Mucosa of rectum (tissue), 2 donors: ENCODE results near the gene SLC6A19.

ENCODE experiments used
- H3K27ac ChIP-seq, 2 donors: one replicate each; pipeline ENCODE4 v1.7.0; 2013; ENCODE audit warnings: inconsistent platforms in 2 of 2, low read depth in 2 of 2, low read length in 2 of 2
- H3K27me3 ChIP-seq, 2 donors: one replicate each; pipeline ENCODE4 v1.7.0; 2013; ENCODE audit warnings: low read length in 2 of 2; ENCODE audit not compliant: control insufficient read depth in 2 of 2, insufficient read depth in 2 of 2
- H3K36me3 ChIP-seq, 2 donors: one replicate each; pipeline ENCODE4 v1.7.0; 2013; ENCODE audit warnings: low read length in 2 of 2; ENCODE audit not compliant: control insufficient read depth in 2 of 2, insufficient read depth in 2 of 2
- H3K4me1 ChIP-seq, 2 donors: one replicate each; pipeline ENCODE4 v1.7.0; 2013; ENCODE audit warnings: low read length in 2 of 2, mild to moderate bottlenecking in 1 of 2; ENCODE audit not compliant: control insufficient read depth in 2 of 2, insufficient read depth in 2 of 2
- H3K4me3 ChIP-seq, 2 donors: one replicate each; pipeline ENCODE4 v1.7.0; 2013; ENCODE audit warnings: low read length in 2 of 2
- H3K9ac ChIP-seq, 2 donors: one replicate each; pipeline ENCODE4 v1.7.0; 2013; ENCODE audit warnings: low read length in 2 of 2, low read depth in 1 of 2, mild to moderate bottlenecking in 1 of 2
- H3K9me3 ChIP-seq, 2 donors: one replicate each; pipeline ENCODE4 v1.7.0; 2013; ENCODE audit warnings: low read length in 2 of 2; ENCODE audit not compliant: control insufficient read depth in 2 of 2
- donor health status: healthy.
- donor health status: Normal muscosa, but diverticular disease.

SLC6A19 gene

GRCh38 chr5:1213508-1214162 is 12.2 kb downstream of the SLC6A19 start:
- Histone ChIP-seq H3K36me3 (no peaks in the 10 kb centered on the region), H3K4me1 (peaks cover 0 to 7% of the 10 kb centered on the region in 2 donors), H3K9ac (no peak overlapping the region), H3K9me3 (peaks cover 0 to 6% of the 10 kb centered on the region in 2 donors), H3K27ac (no peak overlapping the region), H3K4me3 (no peak overlapping the region), H3K27me3 (no peaks in the 10 kb centered on the region)

- Histone ChIP-seq H3K4me1 (peaks cover 0 to 2% of the 10 kb centered on the region in 2 donors), H3K27me3 (no peaks in the 10 kb centered on the region), H3K27ac (no peak overlapping the region), H3K4me3 (no peak overlapping the region), H3K36me3 (no peaks in the 10 kb centered on the region), H3K9me3 (peaks cover 0 to 6% of the 10 kb centered on the region in 2 donors), H3K9ac (no peak overlapping the region)
Measured at GRCh38 chr5:1214163-1214935, 13.0 kb downstream of the SLC6A19 start.

GRCh38 chr5:1214936-1215220 is 13.5 kb downstream of the SLC6A19 start:
- Histone ChIP-seq H3K9me3 (peaks cover 0 to 6% of the 10 kb centered on the region in 2 donors), H3K27me3 (no peaks in the 10 kb centered on the region), H3K4me3 (no peak overlapping the region), H3K4me1 (no peaks in the 10 kb centered on the region), H3K36me3 (no peaks in the 10 kb centered on the region), H3K9ac (no peak overlapping the region), H3K27ac (no peak overlapping the region)

GRCh38 chr5:1215320-1216096 is 14.1 kb downstream of the SLC6A19 start:
- Histone ChIP-seq H3K9me3 (peaks cover 0 to 6% of the 10 kb centered on the region in 2 donors), H3K9ac (no peak overlapping the region), H3K4me1 (no peaks in the 10 kb centered on the region), H3K36me3 (no peaks in the 10 kb centered on the region), H3K27me3 (no peaks in the 10 kb centered on the region), H3K4me3 (no peak overlapping the region), H3K27ac (no peak overlapping the region)

- Histone ChIP-seq H3K9ac (no peak overlapping the region), H3K9me3 (peaks cover 0 to 6% of the 10 kb centered on the region in 2 donors), H3K27me3 (no peaks in the 10 kb centered on the region), H3K36me3 (no peaks in the 10 kb centered on the region), H3K4me3 (no peak overlapping the region), H3K27ac (no peak overlapping the region), H3K4me1 (no peaks in the 10 kb centered on the region)
Measured at GRCh38 chr5:1216211-1216917, 15.0 kb downstream of the SLC6A19 start.

GRCh38 chr5:1216918-1217295 is 15.5 kb downstream of the SLC6A19 start:
- H3K36me3 ChIP-seq: no peaks in the 10 kb centered on the region
- H3K9ac ChIP-seq: no peak overlapping the region
- H3K4me3 ChIP-seq: no peak overlapping the region
- no peak overlapping the region for H3K27ac ChIP-seq
- H3K4me1 ChIP-seq: no peaks in the 10 kb centered on the region
- no peaks in the 10 kb centered on the region for H3K27me3 ChIP-seq
- H3K9me3 ChIP-seq: peaks cover 0 to 6% of the 10 kb centered on the region in 2 donors

GRCh38 chr5:1217596-1218206 is 16.3 kb downstream of the SLC6A19 start:
- H3K9me3 ChIP-seq: peaks cover 0 to 6% of the 10 kb centered on the region in 2 donors
- no peaks in the 10 kb centered on the region for H3K27me3 ChIP-seq
- H3K27ac ChIP-seq: no peak overlapping the region
- H3K4me1 ChIP-seq: no peaks in the 10 kb centered on the region
- H3K4me3 ChIP-seq: no peak overlapping the region
- no peak overlapping the region for H3K9ac ChIP-seq
- H3K36me3 ChIP-seq: no peaks in the 10 kb centered on the region

- no peaks in the 10 kb centered on the region for H3K36me3 ChIP-seq
- H3K27ac ChIP-seq: no peak overlapping the region
- no peak overlapping the region for H3K4me3 ChIP-seq
- H3K27me3 ChIP-seq: no peaks in the 10 kb centered on the region
- H3K4me1 ChIP-seq: no peaks in the 10 kb centered on the region
- H3K9me3 ChIP-seq: peaks cover 0 to 6% of the 10 kb centered on the region in 2 donors
- no peak overlapping the region for H3K9ac ChIP-seq
Measured at GRCh38 chr5:1218351-1219080, 17.1 kb downstream of the SLC6A19 start.

- H3K27ac ChIP-seq: no peak overlapping the region
- peaks cover 0 to 6% of the 10 kb centered on the region in 2 donors for H3K9me3 ChIP-seq
- no peaks in the 10 kb centered on the region for H3K4me1 ChIP-seq
- H3K36me3 ChIP-seq: no peaks in the 10 kb centered on the region
- H3K9ac ChIP-seq: no peak overlapping the region
- no peaks in the 10 kb centered on the region for H3K27me3 ChIP-seq
- no peak overlapping the region for H3K4me3 ChIP-seq
Measured at GRCh38 chr5:1219098-1219767, 17.8 kb downstream of the SLC6A19 start.
